HG03045 (cell line): ENCODE measurements around the gene SLC18A3.

Source experiments
- ATAC-seq: cut with Tn5 transposase; IDR thresholded peaks from one replicate; pipeline ENCODE4 v1.9.1; 2021; ENCODE audit warnings: mild to moderate bottlenecking, moderate library complexity; ENCODE audit not compliant: unreplicated experiment

The SLC18A3 gene

GRCh38 chr10:49610114-49610457 is at the start of gene SLC18A3:
SLC18A3 (plus strand) TSS chr10:49610310; CDS start chr10:49610741, 431 bp downstream.
- no peak for ATAC-seq

DNA sequence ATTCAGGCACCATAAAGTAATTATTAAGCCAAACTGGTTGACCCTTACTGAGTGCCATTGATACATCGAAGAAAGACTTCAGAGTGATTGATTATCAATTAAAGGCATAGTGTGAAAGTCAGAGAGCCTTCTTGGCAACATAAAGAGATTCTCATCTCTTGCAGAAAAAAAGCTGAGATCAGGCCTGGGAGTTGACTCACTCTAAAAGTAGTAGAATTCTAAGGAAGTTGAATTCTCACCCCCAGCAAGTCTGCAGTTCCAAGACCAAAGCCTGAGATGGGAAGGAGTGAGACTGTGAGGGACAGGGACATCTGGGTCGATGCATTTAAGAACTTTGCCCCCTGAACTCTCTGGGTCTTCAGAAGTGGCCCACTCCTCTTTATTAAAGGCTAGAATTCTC is 49.6 kb upstream of the SLC18A3 start:
- ATAC-seq, result no peak

- ATAC-seq, result no peak
Measured at GRCh38 chr10:49562893-49563292, 47.2 kb upstream of the SLC18A3 start.

GRCh38 chr10:49564461-49565009 is 45.6 kb upstream of the SLC18A3 start:
- ATAC-seq, result no peak

DNA sequence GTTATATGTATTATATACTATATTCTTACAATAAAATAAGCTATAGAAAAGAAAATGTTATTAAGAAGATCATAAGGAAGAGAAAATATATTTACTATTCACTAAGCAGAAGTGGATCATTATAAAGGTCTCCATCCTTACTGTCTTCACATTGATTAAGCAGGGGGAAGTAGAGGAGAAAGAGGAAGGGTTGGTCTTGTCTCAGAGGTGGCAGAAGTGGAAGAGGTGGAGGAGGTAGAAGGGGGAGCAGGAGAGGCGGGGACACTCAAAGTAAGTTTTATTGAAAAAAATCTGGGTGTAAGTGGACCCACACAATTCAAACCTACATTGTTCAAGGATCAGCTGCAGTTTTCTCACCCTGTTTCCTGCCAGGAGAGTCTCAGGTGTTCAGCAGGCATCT is 42.3 kb upstream of the SLC18A3 start:
- ATAC-seq, result no peak

- peak; percentile 75 for ATAC-seq
Measured at GRCh38 chr10:49568235-49568634, 41.9 kb upstream of the SLC18A3 start.

DNA sequence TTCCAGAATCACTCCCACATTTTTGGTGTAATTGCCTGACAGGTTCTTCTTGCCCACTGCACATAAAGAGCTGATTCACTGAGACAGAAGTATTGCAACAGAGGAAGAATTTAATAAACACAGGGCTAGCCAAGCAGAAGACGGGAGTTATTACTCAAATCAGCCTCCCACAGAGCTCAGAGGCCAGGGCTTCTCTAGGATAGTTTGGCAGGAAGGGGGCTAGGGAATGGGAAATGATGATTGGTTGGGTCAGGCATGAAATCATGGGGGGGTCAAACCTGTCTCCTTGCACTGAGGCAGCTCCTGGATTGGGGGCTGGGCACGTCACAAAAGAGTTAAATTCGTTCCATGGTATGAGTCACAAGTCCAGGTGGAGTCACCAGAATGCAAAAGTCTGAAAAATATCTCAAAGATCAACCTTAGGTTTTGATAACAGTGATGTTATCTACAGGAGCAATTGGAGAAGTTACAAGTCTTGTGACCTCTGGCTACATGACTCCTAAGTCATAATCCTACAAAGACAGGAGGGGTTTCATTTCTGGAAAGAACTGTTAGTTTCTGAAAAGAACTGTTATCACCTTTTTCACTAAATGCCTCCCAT is 41.0 kb upstream of the SLC18A3 start:
- no peak for ATAC-seq

DNA sequence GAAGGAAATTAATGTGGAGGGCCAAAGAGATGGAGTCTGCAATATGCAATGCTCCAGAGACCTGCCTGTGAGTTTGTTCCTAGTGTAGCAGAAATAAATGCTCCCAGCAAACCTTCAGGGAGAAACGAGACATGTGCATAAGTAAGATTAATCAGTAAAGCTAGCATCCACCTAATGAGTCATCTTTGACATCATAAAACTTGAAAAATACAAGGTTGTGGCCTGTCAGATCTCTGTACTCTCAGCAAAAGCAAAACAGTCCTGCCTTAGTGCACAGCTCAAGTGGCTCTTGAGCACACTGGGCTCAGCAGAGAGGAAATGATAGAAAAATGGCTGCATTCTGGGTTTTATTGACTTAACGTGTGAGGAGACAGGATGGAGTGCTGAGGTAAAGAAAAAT is 38.7 kb upstream of the SLC18A3 start:
- ATAC-seq, result no peak

DNA sequence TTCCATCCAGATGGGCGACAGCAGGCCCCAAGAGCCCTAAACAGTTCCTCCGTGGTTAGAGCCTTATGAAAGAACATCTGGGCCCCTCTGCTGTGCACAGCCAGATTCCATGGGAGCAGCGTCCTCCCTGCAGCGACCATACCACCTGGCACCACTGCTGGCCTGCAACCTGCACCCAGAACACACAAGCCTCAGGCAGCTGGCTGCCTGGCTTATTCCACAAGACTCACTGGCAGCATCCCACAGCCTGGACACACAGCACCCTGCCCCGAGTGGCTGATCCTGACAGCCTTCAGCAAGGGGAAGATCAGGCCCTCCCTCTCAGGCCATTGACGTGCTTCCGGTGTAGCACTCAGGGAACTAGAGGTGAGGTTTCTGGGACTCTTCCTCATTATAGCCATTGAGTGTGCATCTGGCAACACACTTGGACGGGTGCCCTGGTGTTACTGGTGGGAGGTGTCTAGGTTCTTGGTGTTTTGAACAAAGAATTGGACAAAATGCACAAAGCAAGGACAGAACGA is 37.5 kb upstream of the SLC18A3 start:
- no peak for ATAC-seq

GRCh38 chr10:49575489-49576072 is 34.5 kb upstream of the SLC18A3 start:
- no peak for ATAC-seq

DNA sequence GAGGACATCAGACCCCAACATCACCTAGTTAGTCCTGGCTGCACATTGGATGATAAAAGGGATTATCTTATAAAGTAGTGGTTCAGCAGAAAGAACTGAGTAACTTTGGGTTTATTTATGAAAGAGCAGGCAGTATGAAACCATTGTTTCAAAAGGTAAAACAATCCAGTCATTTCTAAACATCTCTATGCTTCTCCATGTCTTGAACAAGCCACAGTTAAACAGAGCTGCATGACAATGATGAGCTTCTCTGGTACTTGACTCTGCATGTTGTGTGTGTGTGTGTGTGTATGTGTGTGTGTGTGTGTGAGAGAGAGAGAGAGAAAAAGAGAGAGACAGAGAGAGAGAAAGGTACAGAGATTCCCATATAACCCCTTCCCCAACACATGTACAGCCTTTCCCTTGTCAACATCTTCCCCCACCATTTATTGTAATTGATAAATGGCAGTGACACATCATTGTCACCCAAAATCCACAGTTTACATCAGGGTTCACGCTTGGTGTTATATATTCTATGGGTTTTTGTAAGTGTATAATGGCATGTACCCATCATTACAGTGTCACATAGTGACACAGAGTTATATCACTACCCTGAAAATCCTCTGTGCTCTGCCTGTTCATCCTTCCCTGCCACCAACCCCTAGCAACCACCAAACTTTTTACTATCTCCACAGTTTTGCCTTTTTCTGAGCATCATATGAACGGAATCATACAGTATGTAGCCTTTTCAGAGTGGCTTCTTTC is 32.8 kb upstream of the SLC18A3 start:
- no peak for ATAC-seq

GRCh38 chr10:49578392-49578791 is 31.7 kb upstream of the SLC18A3 start:
- no peak for ATAC-seq

DNA sequence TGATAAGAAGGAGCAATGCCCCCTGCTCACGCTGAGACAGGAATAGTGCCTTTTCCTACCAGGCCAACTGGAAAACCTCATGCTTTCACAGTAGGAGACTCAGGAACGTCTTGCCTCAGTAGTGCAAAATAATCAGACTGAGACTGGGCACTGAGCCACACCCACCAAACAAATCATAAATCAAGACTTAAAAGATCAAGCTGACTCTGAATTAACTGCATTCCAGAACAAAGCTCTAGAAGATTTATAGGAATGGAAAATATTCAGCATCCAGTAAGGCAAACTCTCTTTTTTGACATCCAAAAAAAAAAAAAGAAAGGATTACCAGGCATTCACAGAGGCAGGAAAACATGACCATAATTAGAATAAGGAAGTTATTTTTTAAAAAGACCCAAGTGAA is 30.5 kb upstream of the SLC18A3 start:
- no peak for ATAC-seq

DNA sequence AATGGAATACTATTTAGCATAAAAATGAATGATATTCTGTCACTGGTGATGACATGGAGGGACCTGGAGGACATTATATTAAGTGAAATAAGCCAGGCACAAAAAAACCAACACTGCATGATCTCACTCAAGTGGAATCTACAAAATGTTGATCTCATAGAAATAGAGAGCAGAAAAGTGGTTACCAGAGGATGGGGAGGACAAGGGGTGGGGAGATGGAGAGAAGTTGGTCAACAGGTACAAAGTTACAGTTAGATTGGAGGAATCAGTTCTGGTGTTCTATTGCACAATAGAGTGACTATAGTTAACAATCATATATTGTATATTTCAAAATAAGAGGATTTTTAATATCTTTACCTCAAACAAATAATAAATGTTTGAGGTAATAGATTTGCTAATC is 24.7 kb upstream of the SLC18A3 start:
- ATAC-seq, result no peak

- no peak for ATAC-seq
Measured at GRCh38 chr10:49587981-49588380, 22.1 kb upstream of the SLC18A3 start.

GRCh38 chr10:49592726-49593563 is 17.2 kb upstream of the SLC18A3 start:
- ATAC-seq, result no peak

- no peak for ATAC-seq
Measured at GRCh38 chr10:49593564-49593875, 16.6 kb upstream of the SLC18A3 start.

GRCh38 chr10:49593998-49594397 is 16.1 kb upstream of the SLC18A3 start:
- no peak for ATAC-seq

- no peak for ATAC-seq
Measured at GRCh38 chr10:49594594-49594993, 15.5 kb upstream of the SLC18A3 start.

- no peak for ATAC-seq
Measured at GRCh38 chr10:49595003-49595712, 15.0 kb upstream of the SLC18A3 start.
